A549 (cell line): ENCODE measurements around the gene RXRA. TPM values are rescaled to one million over a fixed set of nuclear protein-coding genes. Genes with fewer than 3 reads are reported as not detected.

Source experiments
- ATAC-seq, 2 experiments: fragments of 200-7000 bp in 1 of 2; fragments of >200 bp in 1 of 2; cut with Nextera tagmentation in 1 of 2; cut with Tn5 transposase in 1 of 2; 3 replicates each; pipeline versions ENCODE4 v1.8.0 to v1.9.1; 2018 to 2020; ENCODE audit warnings: mild to moderate bottlenecking in 1 of 2, moderate library complexity in 1 of 2
- CTCF ChIA-PET: fragments of 300-600 bp; sonication (Branson Sonifier 250); formaldehyde crosslinking; extraction: SDS; loops from one replicate; lab custom pipeline; 2021; ENCODE audit warnings: antibody characterized with exemption, inconsistent platforms; lab: Yijun Ruan, JAX
- POLR2A ChIA-PET: fragments of 350-600 bp; formaldehyde crosslinking; extraction: SDS; loops from one replicate; lab custom pipeline; 2021; ENCODE audit warnings: antibody characterized with exemption, inconsistent platforms; lab: Yijun Ruan, JAX
- DNase-seq, 2 experiments: peaks; one replicate each; pipeline versions ENCODE4 v3.0.0 to v3.0.0-alpha.2; 2011 to 2016; ENCODE audit warnings: low read depth in 1 of 2, low spot score in 1 of 2
- FAIRE-seq: peaks from 2 replicates; lab custom pipeline; 2011; peaks lifted over from hg19 to GRCh38; lab: Jason Lieb, UNC
- H3K27ac ChIP-seq, 2 experiments: fragments of >200 bp; sonication (Bioruptor Twin); formaldehyde crosslinking; 3 replicates each; pipeline ENCODE4 v1.5.1; 2016 to 2017
- H3K4me1 ChIP-seq: fragments of >200 bp; sonication (Bioruptor Twin); formaldehyde crosslinking; 3 replicates; pipeline ENCODE4 v1.6.1; 2016
- H3K4me2 ChIP-seq: fragments of >200 bp; sonication (Bioruptor Twin); formaldehyde crosslinking; 3 replicates; pipeline ENCODE4 v1.6.1; 2016
- H3K4me3 ChIP-seq: fragments of >200 bp; sonication (Bioruptor Twin); formaldehyde crosslinking; 3 replicates; pipeline ENCODE4 v1.5.1; 2016
- H3K9me3 ChIP-seq: fragments of >200 bp; sonication (Bioruptor Twin); formaldehyde crosslinking; 3 replicates; pipeline ENCODE4 v1.6.1; 2016
- BCL3 ChIP-seq: fragments of >200 bp; sonication (Bioruptor Twin); formaldehyde crosslinking; IDR thresholded peaks from 3 replicates; pipeline ENCODE4 v1.6.1; 2016
- CBX2 ChIP-seq: fragments of 200-600 bp; sonication (generic); IDR thresholded peaks from 2 replicates; pipeline ENCODE4 v1.6.1; 2016; ENCODE audit warnings: low read depth, mild to moderate bottlenecking, borderline replicate concordance
- CBX8 ChIP-seq: fragments of 200-600 bp; sonication (generic); IDR thresholded peaks from 2 replicates; pipeline ENCODE4 v1.6.1; 2016
- E2F6 ChIP-seq: IDR thresholded peaks from 2 replicates; pipeline ENCODE4 v1.6.1; 2012; ENCODE audit warnings: low read depth, borderline replicate concordance
- EHMT2 ChIP-seq: fragments of 200-600 bp; sonication (generic); IDR thresholded peaks from 2 replicates; pipeline ENCODE4 v1.6.1; 2016; ENCODE audit warnings: antibody characterized with exemption, low read depth, mild to moderate bottlenecking, moderate library complexity
- ELK1 ChIP-seq: fragments of 150-350 bp; IDR thresholded peaks from 2 replicates; pipeline ENCODE4 v1.6.1; 2014; ENCODE audit warnings: low read depth, mild to moderate bottlenecking, low read length
- EP300 ChIP-seq, 2 experiments: fragments of >200 bp; sonication (Bioruptor Twin); formaldehyde crosslinking; IDR thresholded peaks; 2 replicates in 1 of 2; 3 replicates in 1 of 2; pipeline ENCODE4 v1.6.1; 2016 to 2017
- FOXS1 ChIP-seq: fragments of 250-450 bp; sonication (Bioruptor Pico); IDR thresholded peaks from 2 replicates; pipeline ENCODE4 v1.5.0; 2020; ENCODE audit warnings: mild to moderate bottlenecking, moderate library complexity
- GATA3 ChIP-seq: IDR thresholded peaks from 2 replicates; pipeline ENCODE4 v1.6.1; 2012; ENCODE audit warnings: borderline replicate concordance
- HMGXB4 ChIP-seq: fragments of 250-450 bp; sonication (Bioruptor Pico); IDR thresholded peaks from 2 replicates; pipeline ENCODE4 v1.5.0; 2021; ENCODE audit warnings: mild to moderate bottlenecking, moderate library complexity, borderline replicate concordance
- HOXB5 ChIP-seq: fragments of 250-450 bp; sonication (Bioruptor Pico); IDR thresholded peaks from 2 replicates; pipeline ENCODE4 v1.5.0; 2020; ENCODE audit warnings: mild to moderate bottlenecking, moderate library complexity
- JUN ChIP-seq, 2 experiments: fragments of >200 bp; sonication (Bioruptor Twin); formaldehyde crosslinking; IDR thresholded peaks; 2 replicates in 1 of 2; 3 replicates in 1 of 2; pipeline ENCODE4 v1.6.1; 2016 to 2017
- MAFK ChIP-seq: fragments of 450-650 bp; IDR thresholded peaks from 2 replicates; pipeline ENCODE4 v1.6.1; 2014; ENCODE audit not compliant: partially characterized antibody
- MAZ ChIP-seq: fragments of 150-350 bp; IDR thresholded peaks from 2 replicates; pipeline ENCODE4 v1.6.1; 2014; ENCODE audit warnings: antibody characterized with exemption, low read depth, low read length, borderline replicate concordance
- RARB ChIP-seq: fragments of 250-450 bp; sonication (Bioruptor Pico); IDR thresholded peaks from 2 replicates; pipeline ENCODE4 v1.8.0; 2021; ENCODE audit warnings: mild to moderate bottlenecking, moderate library complexity
- REST ChIP-seq: fragments of 200-600 bp; sonication (generic); IDR thresholded peaks from 2 replicates; pipeline ENCODE4 v1.6.1; 2016; ENCODE audit warnings: antibody characterized with exemption, mild to moderate bottlenecking, moderate library complexity
- RNF2 ChIP-seq: fragments of 200-600 bp; sonication (generic); IDR thresholded peaks from 2 replicates; pipeline ENCODE4 v1.6.1; 2016; ENCODE audit warnings: low read depth, mild to moderate bottlenecking, antibody characterized with exemption, moderate library complexity, borderline replicate concordance
- TFCP2L1 ChIP-seq: fragments of 250-450 bp; sonication (Bioruptor Pico); IDR thresholded peaks from 2 replicates; pipeline ENCODE4 v1.5.0; 2021; ENCODE audit warnings: mild to moderate bottlenecking
- ZNF302 ChIP-seq: fragments of 250-450 bp; sonication (Bioruptor Pico); IDR thresholded peaks from 2 replicates; pipeline ENCODE4 v1.9.0; 2021; ENCODE audit warnings: inconsistent platforms, mild to moderate bottlenecking, moderate library complexity
- ZSCAN20 ChIP-seq: fragments of 250-450 bp; sonication (Bioruptor Pico); IDR thresholded peaks from 2 replicates; pipeline ENCODE4 v1.8.0; 2022; ENCODE audit warnings: mild to moderate bottlenecking, moderate library complexity
- WGBS: methylation state at CpG from one replicate; pipeline ENCODE4 v1.1.6; 2017; ENCODE audit errors: missing lambda C conversion rate; 5-methylcytosine and 5-hydroxymethylcytosine counted together
- polyA plus RNA-seq, 4 experiments: library from polyadenylated mRNA; depleted of rRNA in 3 of 4; stranded (reverse); fragments of >200 nt; fragmentation: RNase III in 1 of 4; extraction: RNeasy Plus Mini Kit Qiagen cat#74134 plus additional on column Dnase treatment in 1 of 4; gene quantifications; 2 replicates in 3 of 4; 3 replicates in 1 of 4; pipeline ENCODE4 v1.2.3, GENCODE V29; 2011 to 2017

The RXRA gene
- polyA plus RNA-seq, 2 of the 4 experiments (the other 2 are of a cell fraction) = 6.6 to 23.9 TPM

GRCh38 chr9:134322781-134323241 lies 3.4 kb upstream of the RXRA start (continued):
- TF ChIP-seq EP300 (IDR thresholded peaks at IDR 0.05) (no peak), TFCP2L1 (CRISPR knock-in tag) (no peak), ELK1 (no peak), MAFK (no peak), MAZ (no peak), REST (no peak)

- 78% methylated on average over 14 of the region's 20 CpGs for WGBS
- CTCF ChIA-PET = interaction anchor here (0.9 to 2.7 kb wide), 5 partner anchors 17 to 153 kb away, joined by 3 to 14 read pairs (median 7); no protein-coding TSS in a partner anchor
- no peak for TF ChIP-seq RARB (CRISPR knock-in tag)
- TF ChIP-seq FOXS1 (CRISPR knock-in tag) = no peak
- TF ChIP-seq HMGXB4 = no peak
- TF ChIP-seq ZNF302 = no peak
- no peak for TF ChIP-seq GATA3
- TF ChIP-seq E2F6 = no peak
- TF ChIP-seq RNF2 = no peak
- no peak for TF ChIP-seq BCL3
- TF ChIP-seq CBX2 = no peak
- TF ChIP-seq ZSCAN20 (CRISPR knock-in tag) = no peak
- TF ChIP-seq MAZ = no peak
- TF ChIP-seq HOXB5 (CRISPR knock-in tag) = no peak
- no peak for TF ChIP-seq CBX8
- TF ChIP-seq JUN (IDR thresholded peaks at IDR 0.05) = no peak
- TF ChIP-seq MAFK = no peak
- TF ChIP-seq EHMT2 = no peak
- H3K27ac ChIP-seq = peak overlapping the region; percentile 7 to 96; a peak in 3 of 6 replicates
- FAIRE-seq = no peak
- DNase-seq = no peak
- peaks cover 32% of the 10 kb centered on the region for H3K4me1 ChIP-seq
- POLR2A ChIA-PET = no interaction called here
- H3K4me2 ChIP-seq = peak overlapping the region; percentile 100; the same call in 1 of the 3 replicates
- no peak for ATAC-seq
- no peaks in the 10 kb centered on the region for H3K9me3 ChIP-seq
- H3K4me3 ChIP-seq = no peak overlapping the region
Observed at GRCh38 chr9:134323741-134324358, 2.4 kb upstream of the RXRA start.
